Ovary (tissue), 9 donors: ENCODE data around the gene KRTAP4-12. TPM values are rescaled to one million over a fixed set of nuclear protein-coding genes. Genes with fewer than 3 reads are reported as not detected.
"Not testable (repeated sequence)": the region's sequence is repeated elsewhere in the genome, so short reads cannot be mapped to it uniquely, and the experiment has no call there.

Experiments
- DNase-seq, 5 donors: peaks; one replicate each; pipeline ENCODE4 v3.0.0-alpha.2; 2019 to 2020
- H3K27ac ChIP-seq, 2 donors: fragments of 200-600 bp; one replicate each; pipeline versions ENCODE4 v1.5.1 to v1.8.0; 2019 to 2022
- H3K27me3 ChIP-seq: fragments of 200-600 bp; one replicate; pipeline ENCODE4 v1.8.0; 2022
- H3K36me3 ChIP-seq: fragments of 200-600 bp; sonication (generic); one replicate; pipeline ENCODE4 v1.5.1; 2019
- H3K4me1 ChIP-seq: one replicate; pipeline ENCODE4 v1.8.1; 2013; ENCODE audit warnings: mild to moderate bottlenecking, moderate library complexity; ENCODE audit not compliant: insufficient read depth
- H3K4me3 ChIP-seq: fragments of 200-600 bp; sonication (generic); one replicate; pipeline ENCODE4 v1.5.1; 2017
- H3K9me3 ChIP-seq, 2 donors: fragments of 200-600 bp in 1 of 2; sonication (generic) in 1 of 2; one replicate each; pipeline versions ENCODE4 v1.5.1 to v1.8.1; 2013 to 2019; ENCODE audit warnings: mild to moderate bottlenecking in 1 of 2, moderate library complexity in 1 of 2
- CTCF ChIP-seq, 3 donors: fragments of 450-650 bp in 2 of 3; fragments of 200-600 bp in 1 of 3; IDR thresholded peaks; one replicate each; pipeline versions ENCODE4 v1.5.1 to v1.8.0; 2016 to 2022; ENCODE audit warnings: antibody characterized with exemption in 3 of 3, mild to moderate bottlenecking in 1 of 3
- EP300 ChIP-seq: sonication (generic); formaldehyde crosslinking; IDR thresholded peaks from one replicate; pipeline ENCODE4 v1.6.1; 2017; ENCODE audit warnings: antibody characterized with exemption
- POLR2A ChIP-seq: fragments of 450-650 bp; IDR thresholded peaks from one replicate; pipeline ENCODE4 v1.6.1; 2017; ENCODE audit warnings: antibody characterized with exemption, mild to moderate bottlenecking, moderate library complexity
- WGBS, 3 donors: extraction: QIAGEN DNeasy Blood & Tissue Kit in 1 of 3; methylation state at CpG; one replicate each; pipeline versions ENCODE4 v1.1.5 to v1.1.7; 2013 to 2017; 5-methylcytosine and 5-hydroxymethylcytosine counted together
- intact Hi-C, 4 donors: fragments of 100-400 bp; cut with DNase I; formaldehyde crosslinking; loops; one replicate each; pipeline versions ENCODE4 v1.11.0 to v1.15.1; 2022 to 2023
- polyA plus RNA-seq, 2 donors: library from polyadenylated mRNA; stranded (reverse); fragments of 200-250 nt in 1 of 2; fragments of 350-450 nt in 1 of 2; fragmentation: Illumina TruSeq in 1 of 2; extraction: RNeasy Lipid Tissue Mini Kit (QIAGEN cat#74804) in 1 of 2; gene quantifications; one replicate each; pipeline ENCODE4 v1.2.3, GENCODE V29; 2013 to 2014
- total RNA-seq, 7 donors: library from RNA; depleted of rRNA in 2 of 7; stranded (reverse); fragments of >200 nt in 2 of 7; fragmentation: NEBNext Ultra II Directional in 3 of 7; extraction: Animal tissue kit (Norgen Biotek cat#: 25700) in 3 of 7; gene quantifications; one replicate each; pipeline versions ENCODE4 v1.1.0 to v1.2.4, GENCODE V29; 2016 to 2023
- donor health status: DM: no; HTN: no; CAD: no; lungs with moderate emphysema.
- donor health status: DM: no; HTN: no; CAD: no.
- donor health status: Bipolar disorder and iron deficiency.
- donor health status: DM: yes; HTN: yes; CAD: no.
- donor health status: DM: no; HTN: no; CAD: no.
- donor health status: DM: yes; HTN: yes; CAD: no.

Gene KRTAP4-12
- total and polyA plus RNA-seq, 9 donors: not detected

GRCh38 chr17:41121742-41122141, 2.2 kb downstream of the KRTAP4-12 start:
- TF ChIP-seq CTCF (IDR thresholded peaks at IDR 0.05) (no peak), EP300 (no peak), POLR2A (no peak)
- Histone ChIP-seq H3K4me3 (no peak overlapping the region), H3K27me3 (no peaks in the 10 kb centered on the region), H3K36me3 (no peaks in the 10 kb centered on the region), H3K27ac (no peak overlapping the region), H3K4me1 (no peaks in the 10 kb centered on the region), H3K9me3 (no peaks in the 10 kb centered on the region)
- no peak for DNase-seq
- WGBS, 3 donors: 86 to 92% (median 87%) methylated on average over 2 of the region's 2 CpGs
- intact Hi-C loops: no loop called here

- H3K36me3 ChIP-seq, intact Hi-C loops, H3K27me3 ChIP-seq, DNase-seq, H3K4me1 ChIP-seq, H3K27ac ChIP-seq, H3K4me3 ChIP-seq, H3K9me3 ChIP-seq: not testable (repeated sequence)
- WGBS, 3 donors: 52 to 59% (median 56%) methylated on average over 11 of the region's 11 CpGs
These were observed 4.0 kb downstream of the KRTAP4-12 start for GRCh38 chr17:41119696-41120690.

GRCh38 chr17:41118721-41119120, 5.3 kb downstream of the KRTAP4-12 start:
- TF ChIP-seq EP300: no peak
- no peak for TF ChIP-seq CTCF (IDR thresholded peaks at IDR 0.05)
- TF ChIP-seq POLR2A: no peak
- WGBS, 3 donors: 90 to 94% (median 93%) methylated on average over 4 of the region's 4 CpGs

GRCh38 chr17:41117846-41118386, 6.1 kb downstream of the KRTAP4-12 start, which contains the start of gene KRTAP4-11:
Gene KRTAP4-11, minus strand, starts transcription at chr17:41118373. Its CDS starts 58 bp downstream, at chr17:41118315.
- H3K27ac ChIP-seq, H3K36me3 ChIP-seq, H3K4me1 ChIP-seq, H3K27me3 ChIP-seq, DNase-seq, H3K4me3 ChIP-seq, H3K9me3 ChIP-seq, intact Hi-C loops: not testable (repeated sequence)
- WGBS, 3 donors: 60 to 68% (median 67%) methylated on average over 10 of the region's 10 CpGs

More at GRCh38 chr17:41118721-41119120, 5.3 kb downstream of the KRTAP4-12 start:
- Histone ChIP-seq H3K9me3 (no peaks in the 10 kb centered on the region), H3K4me1 (no peaks in the 10 kb centered on the region), H3K4me3 (no peak overlapping the region), H3K36me3 (no peaks in the 10 kb centered on the region), H3K27ac (no peak overlapping the region), H3K27me3 (no peaks in the 10 kb centered on the region)
- DNase-seq: no peak
- intact Hi-C loops: no loop called here

- Histone ChIP-seq H3K27ac (no peak overlapping the region), H3K27me3 (no peaks in the 10 kb centered on the region), H3K4me3 (no peak overlapping the region), H3K9me3 (no peaks in the 10 kb centered on the region), H3K4me1 (no peaks in the 10 kb centered on the region), H3K36me3 (no peaks in the 10 kb centered on the region)
- no peak for DNase-seq
- WGBS, 3 donors: 53 to 67% (median 65%) methylated on average over 5 of the region's 5 CpGs
- intact Hi-C loops: no loop called here
- TF ChIP-seq EP300 (no peak), POLR2A (no peak), CTCF (IDR thresholded peaks at IDR 0.05) (no peak)
These were observed 7.7 kb downstream of the KRTAP4-12 start for GRCh38 chr17:41116297-41116696.
